HG03103 (cell line): ENCODE results near the gene IL17RD.

ENCODE experiments used
- ATAC-seq: cut with Tn5 transposase; IDR thresholded peaks from one replicate; pipeline ENCODE4 v1.9.1; 2021; ENCODE audit warnings: low read depth; ENCODE audit not compliant: unreplicated experiment

IL17RD gene

GRCh38 chr3:57133157-57133556 is 32.0 kb downstream of the IL17RD start:
- ATAC-seq = no peak

DNA sequence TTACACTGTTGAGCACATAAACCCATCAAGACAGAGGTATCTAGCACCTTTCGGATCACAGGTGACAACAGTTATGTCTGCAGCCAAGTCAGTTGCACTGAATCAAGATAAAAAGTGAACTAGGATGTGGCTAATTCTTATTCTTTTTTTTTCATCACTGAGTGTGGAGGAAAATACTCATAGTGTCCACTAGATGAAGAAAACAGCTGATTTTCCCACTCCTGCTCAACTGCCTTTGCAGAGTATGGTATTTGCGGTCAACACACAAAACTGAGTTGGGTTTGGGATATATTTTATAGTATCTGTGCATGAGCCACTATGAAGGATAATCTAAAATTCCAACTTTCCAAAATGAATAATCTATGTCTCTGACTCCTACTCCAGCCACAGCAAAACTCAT is 32.5 kb downstream of the IL17RD start:
- no peak for ATAC-seq

DNA sequence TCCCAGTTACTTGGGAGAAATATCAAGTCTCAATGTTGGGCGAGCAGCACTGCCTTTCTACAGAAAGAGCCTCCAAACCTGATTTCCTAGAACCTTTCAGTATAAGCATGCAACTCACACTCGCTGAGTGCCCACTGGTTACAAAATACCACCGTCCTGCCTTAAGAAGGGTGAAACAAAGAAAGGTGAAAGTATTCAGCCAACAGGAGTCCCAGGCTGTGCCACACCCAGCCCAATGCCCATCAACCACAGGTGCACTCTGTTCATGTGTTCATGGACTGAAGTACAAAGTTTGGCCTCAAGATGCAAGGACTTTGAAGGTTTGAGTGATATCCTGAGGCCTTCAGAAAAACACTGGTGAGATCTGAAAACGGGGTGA is 34.0 kb downstream of the IL17RD start:
- no peak for ATAC-seq

DNA sequence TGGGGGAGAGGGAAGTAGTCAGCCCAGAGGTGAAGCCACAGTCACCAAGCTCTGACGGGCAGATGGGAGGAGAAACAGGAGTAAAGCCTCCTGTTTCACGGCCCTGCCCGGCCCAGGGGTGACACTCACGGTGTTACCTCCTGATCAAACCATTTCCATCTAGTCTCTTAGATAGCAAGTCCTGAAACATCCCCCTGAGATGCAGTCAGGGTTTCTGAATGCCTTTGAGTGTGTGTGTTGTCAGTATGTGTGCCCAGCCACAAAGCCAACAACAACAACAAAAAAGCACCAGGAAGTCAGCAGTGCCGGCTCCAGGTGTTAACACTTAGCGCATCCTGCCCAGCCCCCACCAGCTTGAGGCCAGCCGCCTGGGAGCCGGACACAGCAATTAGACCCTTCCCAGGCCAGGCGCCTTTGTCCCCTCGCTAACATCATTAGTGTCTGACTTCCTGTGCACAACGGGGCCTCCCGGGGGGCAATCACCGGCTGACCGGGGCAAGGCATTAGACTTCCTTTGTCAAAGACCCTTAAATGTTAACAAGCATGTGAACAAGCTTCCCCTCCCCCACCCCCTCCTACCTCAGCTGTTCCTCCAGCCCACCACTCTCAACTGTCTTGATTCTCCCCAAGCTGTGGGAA is 34.5 kb downstream of the IL17RD start:
- ATAC-seq = no peak

- ATAC-seq = no peak
Observed at GRCh38 chr3:57128826-57129667, 36.1 kb downstream of the IL17RD start.

GRCh38 chr3:57127891-57128518 is 37.1 kb downstream of the IL17RD start:
- no peak for ATAC-seq

- ATAC-seq = no peak
Observed at GRCh38 chr3:57126244-57126643, 38.9 kb downstream of the IL17RD start.

DNA sequence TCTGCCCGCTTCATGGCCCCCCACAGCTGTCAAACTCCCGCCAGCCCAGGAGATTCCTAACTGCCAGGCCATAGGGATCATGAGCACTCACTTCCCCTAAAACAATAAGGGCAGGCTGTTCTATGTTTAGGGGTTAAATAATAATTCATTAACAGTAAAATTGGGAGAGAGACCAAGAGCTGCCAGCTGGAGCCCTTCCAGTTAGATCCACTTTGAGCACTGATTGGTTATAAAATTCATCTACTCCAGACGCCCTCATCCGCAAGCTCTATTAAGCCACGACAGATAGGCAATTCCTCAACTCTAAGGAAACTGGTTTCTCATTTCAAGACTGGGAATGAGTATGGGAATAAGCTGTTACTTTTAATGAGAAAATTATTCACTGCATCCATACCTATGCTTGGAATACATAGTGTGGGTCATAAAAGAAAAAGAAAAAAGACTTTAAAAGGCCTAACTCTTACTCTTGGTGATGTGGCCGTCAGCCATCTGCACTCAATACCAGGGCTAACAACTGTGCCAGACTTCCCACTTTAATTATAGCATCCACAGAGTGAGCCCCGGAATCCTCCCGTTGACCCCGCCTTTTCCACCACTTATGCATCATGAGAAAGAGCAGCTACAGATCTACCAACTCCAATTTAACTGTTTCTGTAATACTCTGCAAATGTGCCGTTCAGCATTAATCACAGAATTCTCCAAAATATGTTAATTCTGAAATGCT is 44.5 kb downstream of the IL17RD start:
- no peak for ATAC-seq

DNA sequence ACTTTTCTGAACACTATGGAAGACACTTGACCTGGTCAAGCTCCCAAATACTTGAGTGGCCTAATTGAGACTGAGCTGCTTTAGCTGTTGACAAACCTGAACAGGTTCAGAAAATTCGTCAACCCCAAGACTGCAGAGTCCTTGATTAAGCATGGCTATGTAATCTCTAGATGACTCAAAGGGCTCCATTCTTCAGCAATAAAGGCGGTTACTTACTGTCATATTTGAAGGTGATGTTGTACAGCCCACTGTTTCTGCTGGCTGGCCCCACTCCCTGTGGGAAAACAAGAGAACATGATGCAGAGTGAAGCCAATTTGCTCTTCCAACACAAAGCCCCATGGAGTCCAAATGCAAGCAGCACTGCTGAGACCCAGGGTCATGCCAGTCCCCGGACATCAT is 45.1 kb downstream of the IL17RD start:
- no peak for ATAC-seq

- no peak for ATAC-seq
Observed at GRCh38 chr3:57118254-57118653, 46.9 kb downstream of the IL17RD start.

DNA sequence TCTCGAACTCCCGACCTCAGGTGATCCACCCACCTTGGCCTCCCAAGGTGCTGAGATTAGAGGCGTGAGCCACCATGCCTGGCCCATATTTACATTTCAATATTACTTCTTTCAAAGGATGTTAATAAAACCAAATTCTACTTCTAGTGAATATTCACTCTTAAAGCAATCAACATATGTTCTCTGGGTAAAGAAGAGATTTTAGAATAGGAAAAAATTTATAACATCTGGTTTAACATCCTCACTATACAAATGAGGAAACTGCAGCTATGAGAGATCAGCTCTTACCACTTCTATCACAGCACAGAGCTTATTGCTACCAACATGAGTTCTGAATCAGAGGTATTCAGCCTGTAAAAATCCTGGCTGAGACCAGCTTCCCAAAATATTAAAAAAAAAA is 48.7 kb downstream of the IL17RD start:
- ATAC-seq = no peak

- ATAC-seq = no peak
Observed at GRCh38 chr3:57112206-57112605, 52.9 kb downstream of the IL17RD start.

DNA sequence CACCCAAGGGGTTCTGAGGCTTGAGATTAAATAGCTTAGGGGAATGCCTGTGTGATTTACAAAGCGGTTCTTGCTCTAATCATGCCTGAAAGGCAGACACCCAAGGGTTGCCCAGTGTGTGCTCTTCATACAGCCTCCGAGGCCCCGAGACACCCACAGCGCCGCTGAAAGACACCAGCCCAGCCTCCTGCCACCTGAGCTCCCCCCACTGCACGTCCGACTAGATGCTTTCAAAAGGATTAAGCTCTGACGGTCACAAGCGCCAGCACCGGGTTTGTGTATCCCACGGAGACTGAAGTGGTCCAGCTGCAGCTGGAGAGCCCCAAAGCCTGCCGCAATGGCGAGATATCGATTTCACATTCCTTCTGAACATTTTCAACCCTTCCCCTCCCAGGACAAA is 54.4 kb downstream of the IL17RD start:
- ATAC-seq = no peak

DNA sequence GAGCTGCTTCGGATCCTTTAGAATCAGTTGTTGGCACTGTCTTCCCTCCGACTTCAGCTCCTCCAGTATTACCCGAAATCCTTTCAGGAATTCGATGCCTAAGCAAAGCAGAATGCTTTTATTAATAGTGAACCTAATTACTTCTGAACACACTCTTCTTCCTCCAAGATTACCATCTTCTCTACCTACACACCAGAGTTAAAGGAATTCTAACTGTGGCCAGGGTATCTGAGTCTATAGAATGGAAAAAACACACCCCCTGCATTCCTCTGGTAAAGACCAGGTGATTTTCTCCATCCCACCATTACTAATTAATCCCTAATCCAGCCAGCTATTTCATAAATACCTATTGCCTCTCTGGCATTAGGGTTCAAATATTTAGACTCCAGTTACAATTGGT is 54.9 kb downstream of the IL17RD start:
- no peak for ATAC-seq

- ATAC-seq = no peak
Observed at GRCh38 chr3:57109437-57110199, 55.5 kb downstream of the IL17RD start.

- no peak for ATAC-seq
Observed at GRCh38 chr3:57108684-57109083, 56.5 kb downstream of the IL17RD start.

- ATAC-seq = no peak
Observed at GRCh38 chr3:57105585-57105984, 59.6 kb downstream of the IL17RD start.

- no peak for ATAC-seq
Observed at GRCh38 chr3:57100046-57100695, 65.0 kb downstream of the IL17RD start.

DNA sequence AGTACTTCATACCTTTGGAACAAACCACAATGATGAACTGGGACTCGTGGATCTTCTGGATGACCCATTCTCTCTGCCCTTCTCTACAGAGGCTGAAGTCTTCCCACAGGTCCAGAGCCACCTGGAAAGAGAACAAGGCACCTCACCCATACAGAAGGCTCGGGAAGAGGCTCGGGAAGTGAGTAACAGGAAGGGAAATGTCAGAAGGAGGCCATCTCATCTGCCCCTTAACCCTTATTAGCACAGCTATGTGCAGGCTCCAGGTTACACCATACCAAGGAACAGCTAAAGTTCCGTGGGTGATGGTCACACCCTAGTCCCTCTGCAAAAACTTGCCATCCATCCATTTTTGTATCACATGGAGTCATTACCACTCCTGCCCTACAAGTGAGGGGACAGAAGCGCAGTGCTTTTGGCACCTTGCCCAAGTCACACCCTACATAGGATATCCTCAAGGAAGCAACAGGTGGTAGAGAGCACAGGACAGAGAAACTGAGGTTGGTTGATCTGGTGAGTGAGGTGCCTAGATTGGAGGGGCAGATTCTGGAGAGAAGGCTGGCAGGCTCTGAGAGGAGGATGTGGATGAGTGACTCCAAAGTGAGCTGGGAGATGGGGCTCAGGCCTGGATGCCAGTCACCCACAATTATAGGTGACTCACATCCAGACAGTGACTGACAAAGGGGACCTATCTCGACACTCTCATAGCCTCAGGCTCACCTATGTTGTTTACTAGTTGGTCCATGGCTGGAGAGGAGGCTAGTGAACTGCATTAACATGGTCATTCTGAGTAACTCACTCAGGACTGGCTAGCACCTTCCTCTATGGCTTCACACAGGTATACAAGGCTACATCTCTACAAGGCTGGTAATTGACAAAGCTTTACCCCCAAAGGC is 66.5 kb downstream of the IL17RD start:
- ATAC-seq = no peak
